ENCODE measurements around the gene BAIAP2. TPM values are rescaled to one million over a fixed set of nuclear protein-coding genes. Genes with fewer than 3 reads are reported as not detected.

The BAIAP2 gene
- total RNA-seq, 3 donors from 2014 or later = 21.0 to 47.0 (median 37.6) TPM

DNA sequence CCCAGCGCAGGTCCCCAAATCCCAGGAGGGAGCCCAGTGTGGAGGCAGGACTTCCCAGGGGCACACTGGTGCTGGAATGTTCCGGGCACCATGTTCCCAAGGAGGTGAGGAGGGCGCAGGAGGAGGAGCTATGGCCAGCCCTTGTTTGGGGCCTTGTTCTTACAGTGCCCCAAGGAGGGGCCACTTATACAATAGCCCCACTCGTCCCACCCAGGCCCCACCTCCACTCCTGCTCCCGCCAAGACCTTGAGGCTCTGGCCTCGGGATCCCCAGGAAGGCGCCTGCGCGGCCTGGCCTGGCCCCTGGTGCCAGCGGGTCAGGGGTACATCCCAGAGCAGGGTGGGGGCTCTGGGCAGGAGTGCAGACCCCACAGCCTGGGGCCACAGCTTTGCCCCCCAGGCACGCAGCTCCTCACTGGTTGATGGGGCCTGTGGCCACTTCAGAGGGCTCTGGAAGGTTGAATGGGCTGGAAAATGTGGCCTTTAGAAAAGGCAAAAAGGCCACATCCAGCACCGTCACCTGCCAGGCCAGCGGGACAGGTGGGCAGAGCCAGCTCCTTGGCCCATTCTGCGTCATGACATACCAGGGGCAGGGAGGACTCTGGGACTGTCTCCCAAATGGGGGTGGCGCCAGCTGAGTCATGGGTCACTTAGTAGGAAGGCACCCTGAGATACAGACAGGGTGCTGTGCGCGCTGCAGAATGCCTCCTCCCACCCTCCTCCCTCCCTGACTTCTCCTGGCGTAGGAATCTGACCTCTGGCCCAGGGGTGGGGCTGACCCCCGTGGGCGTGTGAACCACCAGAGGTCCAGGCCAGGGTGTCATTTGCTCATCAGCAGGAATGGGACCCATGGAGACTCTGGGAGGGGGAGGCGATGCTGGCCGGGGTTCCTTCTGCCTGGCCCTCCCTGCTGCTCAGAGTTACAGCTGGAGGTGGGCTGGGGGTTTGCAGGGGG, 98.1 kb downstream of the BAIAP2 start:
- no peak overlapping the region for H3K4me3 ChIP-seq
- no peaks in the 10 kb centered on the region for H3K36me3 ChIP-seq
- no peaks in the 10 kb centered on the region for H3K9me3 ChIP-seq
- intact Hi-C loops (cut with DNase I; ENCODE audit: low total_unique reads) = no loop called here
- H3K27ac ChIP-seq = no peak overlapping the region
- H3K27me3 ChIP-seq = no peaks in the 10 kb centered on the region
- no peak for TF ChIP-seq POLR2A (IDR thresholded peaks at IDR 0.05)
- TF ChIP-seq CTCF (IDR thresholded peaks at IDR 0.05) = no peak
- TF ChIP-seq POLR2AphosphoS5 (IDR thresholded peaks at IDR 0.05) = no peak
- no peaks in the 10 kb centered on the region for H3K4me1 ChIP-seq
- DNase-seq (ENCODE audit: low spot score in 2 of 2) = no peak

DNA sequence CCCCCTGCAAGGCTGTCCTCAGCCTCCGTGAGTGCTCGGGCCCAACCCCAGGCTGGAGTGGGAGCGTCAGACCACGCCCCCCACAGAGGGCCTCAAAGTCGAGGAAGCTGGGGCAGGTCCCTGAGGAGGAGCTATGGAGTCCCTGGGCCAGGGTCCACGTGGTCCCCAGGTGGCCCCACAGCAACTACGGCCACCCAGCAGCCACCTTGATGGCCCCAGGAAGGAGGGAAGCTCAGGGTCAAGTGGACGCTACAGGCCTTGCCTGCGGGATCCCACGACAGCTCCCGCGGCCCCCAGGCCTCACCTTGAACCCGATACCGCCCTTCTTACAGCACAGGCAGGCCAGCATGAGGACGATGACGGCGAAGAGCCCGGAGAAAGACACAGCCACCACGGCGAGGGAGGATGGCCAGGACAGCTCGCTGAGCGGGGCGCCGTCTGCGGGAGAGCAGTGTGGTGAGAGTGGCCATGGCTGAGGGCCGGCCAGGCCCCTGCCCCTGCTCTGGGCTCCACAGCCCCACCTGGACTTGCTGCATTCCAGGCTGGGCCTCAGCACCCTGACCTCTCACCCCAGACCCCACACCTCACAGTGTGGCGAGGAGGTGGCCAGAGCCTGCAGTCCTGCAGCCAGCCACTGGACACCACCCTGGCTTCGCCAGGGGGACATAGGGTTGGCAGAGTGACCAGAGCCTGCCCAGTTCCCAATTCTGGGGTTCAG, 99.3 kb downstream of the BAIAP2 start:
- TF ChIP-seq POLR2AphosphoS5 (IDR thresholded peaks at IDR 0.05) (no peak), CTCF (IDR thresholded peaks at IDR 0.05) (no peak), POLR2A (IDR thresholded peaks at IDR 0.05) (no peak)
- H3K36me3 ChIP-seq = no peaks in the 10 kb centered on the region
- no peak overlapping the region for H3K27ac ChIP-seq
- H3K9me3 ChIP-seq = no peaks in the 10 kb centered on the region
- H3K4me3 ChIP-seq = no peak overlapping the region
- H3K4me1 ChIP-seq = no peaks in the 10 kb centered on the region
- DNase-seq (ENCODE audit: low spot score in 2 of 2) = no peak
- H3K27me3 ChIP-seq = no peaks in the 10 kb centered on the region
- intact Hi-C loops (cut with DNase I; ENCODE audit: low total_unique reads) = no loop called here

DNA sequence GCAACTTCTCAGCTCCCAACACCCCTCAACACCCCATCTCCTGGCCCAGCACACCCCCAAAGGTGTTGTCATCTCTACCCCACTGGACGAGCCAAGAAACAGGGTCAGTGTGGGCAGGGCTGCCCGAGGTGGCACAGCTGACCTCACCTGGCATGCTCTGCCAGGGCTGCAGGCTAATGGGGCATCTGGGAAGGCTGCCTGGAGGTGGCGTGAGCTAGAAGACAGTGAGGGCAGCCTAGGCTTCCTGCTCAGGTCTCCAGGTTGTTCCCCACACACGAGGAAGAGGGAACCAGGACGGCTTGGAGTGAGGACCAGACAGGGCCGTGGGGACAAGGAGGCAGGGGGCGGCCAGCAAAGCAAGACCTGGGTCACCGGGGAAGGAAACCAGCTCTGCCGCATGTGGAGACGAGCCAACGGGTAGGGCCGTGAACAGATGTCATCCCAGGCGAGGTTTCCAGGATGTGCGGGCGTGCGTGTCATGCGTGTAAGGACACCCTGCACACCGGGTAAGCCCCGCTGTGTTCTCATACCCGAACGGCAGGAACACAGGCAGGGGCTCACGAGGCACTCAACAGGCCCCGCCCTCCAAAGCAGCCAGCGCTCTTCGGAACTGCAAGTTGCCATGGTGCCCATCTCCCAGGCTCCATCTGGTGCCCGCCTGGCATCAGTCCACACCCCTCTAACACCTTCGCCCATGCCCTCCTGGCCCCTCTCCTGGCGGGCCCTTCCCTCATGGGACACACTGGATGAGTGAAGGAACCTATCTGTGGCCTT, 100.7 kb downstream of the BAIAP2 start:
- H3K36me3 ChIP-seq = no peaks in the 10 kb centered on the region
- DNase-seq (ENCODE audit: low spot score in 2 of 2) = no peak
- intact Hi-C loops (cut with DNase I; ENCODE audit: low total_unique reads) = no loop called here
- no peak overlapping the region for H3K4me3 ChIP-seq
- H3K9me3 ChIP-seq = no peaks in the 10 kb centered on the region
- H3K4me1 ChIP-seq = no peaks in the 10 kb centered on the region
- TF ChIP-seq POLR2A (IDR thresholded peaks at IDR 0.05) (no peak), CTCF (IDR thresholded peaks at IDR 0.05) (no peak), POLR2AphosphoS5 (IDR thresholded peaks at IDR 0.05) (no peak)
- no peaks in the 10 kb centered on the region for H3K27me3 ChIP-seq
- no peak overlapping the region for H3K27ac ChIP-seq

- DNase-seq (ENCODE audit: low spot score in 2 of 2) = no peak
- Histone ChIP-seq H3K27ac (no peak overlapping the region), H3K4me3 (no peak overlapping the region), H3K27me3 (no peaks in the 10 kb centered on the region), H3K36me3 (no peaks in the 10 kb centered on the region), H3K9me3 (no peaks in the 10 kb centered on the region), H3K4me1 (no peaks in the 10 kb centered on the region)
- TF ChIP-seq POLR2A (IDR thresholded peaks at IDR 0.05) = no peak
- no peak for TF ChIP-seq POLR2AphosphoS5 (IDR thresholded peaks at IDR 0.05)
- TF ChIP-seq CTCF (IDR thresholded peaks at IDR 0.05) = no peak
- intact Hi-C loops (cut with DNase I; ENCODE audit: low total_unique reads) = no loop called here
These were observed 101.4 kb downstream of the BAIAP2 start for GRCh38 chr17:81136366-81136765.

Measured in breast epithelium (tissue), 4 donors.